Measurements from ENCODE around the gene DDX31.

DDX31 gene

DNA sequence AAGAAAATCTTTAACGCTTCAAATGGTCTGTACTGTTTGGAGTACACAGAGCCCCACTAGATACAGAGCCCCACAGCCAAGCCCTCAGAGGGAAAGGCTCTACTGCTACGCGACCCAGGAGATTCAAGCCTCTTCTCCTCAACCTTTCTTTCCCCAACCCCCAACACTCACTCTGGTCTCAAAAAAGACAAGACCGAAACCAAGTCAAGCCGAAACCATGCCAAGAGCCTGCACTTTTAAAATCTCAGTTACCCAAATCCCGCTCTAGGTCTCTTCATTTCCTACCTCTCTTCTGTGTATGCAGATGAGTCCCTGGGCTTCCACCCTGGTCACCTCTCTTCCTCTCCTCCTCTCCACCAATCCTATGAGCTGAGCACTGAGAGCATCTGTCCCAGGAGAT lies 55.5 kb downstream of the DDX31 start:
- TF ChIP-seq, protein P1, sequence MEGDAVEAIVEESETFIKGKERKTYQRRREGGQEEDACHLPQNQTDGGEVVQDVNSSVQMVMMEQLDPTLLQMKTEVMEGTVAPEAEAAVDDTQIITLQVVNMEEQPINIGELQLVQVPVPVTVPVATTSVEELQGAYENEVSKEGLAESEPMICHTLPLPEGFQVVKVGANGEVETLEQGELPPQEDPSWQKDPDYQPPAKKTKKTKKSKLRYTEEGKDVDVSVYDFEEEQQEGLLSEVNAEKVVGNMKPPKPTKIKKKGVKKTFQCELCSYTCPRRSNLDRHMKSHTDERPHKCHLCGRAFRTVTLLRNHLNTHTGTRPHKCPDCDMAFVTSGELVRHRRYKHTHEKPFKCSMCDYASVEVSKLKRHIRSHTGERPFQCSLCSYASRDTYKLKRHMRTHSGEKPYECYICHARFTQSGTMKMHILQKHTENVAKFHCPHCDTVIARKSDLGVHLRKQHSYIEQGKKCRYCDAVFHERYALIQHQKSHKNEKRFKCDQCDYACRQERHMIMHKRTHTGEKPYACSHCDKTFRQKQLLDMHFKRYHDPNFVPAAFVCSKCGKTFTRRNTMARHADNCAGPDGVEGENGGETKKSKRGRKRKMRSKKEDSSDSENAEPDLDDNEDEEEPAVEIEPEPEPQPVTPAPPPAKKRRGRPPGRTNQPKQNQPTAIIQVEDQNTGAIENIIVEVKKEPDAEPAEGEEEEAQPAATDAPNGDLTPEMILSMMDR (IDR thresholded peaks at IDR 0.05; ENCODE audit: poor library complexity, severe bottlenecking), result no peak
- Histone ChIP-seq H3K27ac (ENCODE audit: poor library complexity, severe bottlenecking) (no peak overlapping the region), H3K4me3 (ENCODE audit: severe bottlenecking) (no peak overlapping the region), H3K27me3 (ENCODE audit: insufficient read depth, poor library complexity, severe bottlenecking) (no peaks in the 10 kb centered on the region), H3K36me3 (ENCODE audit: low read depth) (peaks cover 62% of the 10 kb centered on the region), H3K9me3 (ENCODE audit: severe bottlenecking) (no peaks in the 10 kb centered on the region), H3K4me1 (ENCODE audit: insufficient read depth, poor library complexity, severe bottlenecking) (no peaks in the 10 kb centered on the region)
- ATAC-seq (ENCODE audit: low read depth) (no peak), DNase-seq (ENCODE audit: low spot score) (no peak)

GRCh38 chr9:132610661-132611060 lies 59.1 kb downstream of the DDX31 start:
- Histone ChIP-seq H3K36me3 (ENCODE audit: low read depth) (peaks cover 61% of the 10 kb centered on the region), H3K4me3 (ENCODE audit: severe bottlenecking) (no peak overlapping the region), H3K27me3 (ENCODE audit: insufficient read depth, poor library complexity, severe bottlenecking) (no peaks in the 10 kb centered on the region), H3K9me3 (ENCODE audit: severe bottlenecking) (no peaks in the 10 kb centered on the region), H3K27ac (ENCODE audit: poor library complexity, severe bottlenecking) (no peak overlapping the region), H3K4me1 (ENCODE audit: insufficient read depth, poor library complexity, severe bottlenecking) (no peaks in the 10 kb centered on the region)
- TF ChIP-seq, protein P1 (IDR thresholded peaks at IDR 0.05; ENCODE audit: poor library complexity, severe bottlenecking), result no peak
- DNase-seq (ENCODE audit: low spot score) (no peak), ATAC-seq (ENCODE audit: low read depth) (no peak)

- DNase-seq (ENCODE audit: low spot score) (no peak), ATAC-seq (ENCODE audit: low read depth) (peak; percentile 68)
- no peaks in the 10 kb centered on the region for H3K9me3 ChIP-seq (ENCODE audit: severe bottlenecking)
- no peaks in the 10 kb centered on the region for H3K4me1 ChIP-seq (ENCODE audit: insufficient read depth, poor library complexity, severe bottlenecking)
- H3K27me3 ChIP-seq (ENCODE audit: insufficient read depth, poor library complexity, severe bottlenecking), result no peaks in the 10 kb centered on the region
- TF ChIP-seq, protein P1 (IDR thresholded peaks at IDR 0.05; ENCODE audit: poor library complexity, severe bottlenecking), result no peak
- peaks cover 61% of the 10 kb centered on the region for H3K36me3 ChIP-seq (ENCODE audit: low read depth)
- no peak overlapping the region for H3K4me3 ChIP-seq (ENCODE audit: severe bottlenecking)
- H3K27ac ChIP-seq (ENCODE audit: poor library complexity, severe bottlenecking), result no peak overlapping the region
These were observed 60.0 kb downstream of the DDX31 start for GRCh38 chr9:132609829-132610228.

DNA sequence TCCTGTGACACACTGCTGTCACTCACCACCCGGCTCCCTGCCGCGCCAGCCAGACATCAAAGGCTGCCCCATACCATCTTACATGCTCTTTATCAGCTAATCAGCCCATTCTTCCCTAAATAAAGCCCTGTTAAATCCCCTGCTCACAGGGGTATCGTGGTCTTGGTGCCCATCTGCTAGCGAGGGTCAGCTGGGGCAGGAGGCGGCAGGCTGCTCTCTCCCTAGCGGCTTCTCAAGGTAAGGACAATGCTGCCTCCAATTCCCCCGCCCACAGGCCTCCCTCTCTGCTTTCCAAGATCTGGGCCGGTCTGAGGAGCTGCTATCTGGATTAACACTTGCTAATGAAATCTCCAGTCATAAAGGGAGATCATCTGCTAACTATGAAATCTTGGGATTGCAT lies 60.6 kb downstream of the DDX31 start:
- H3K9me3 ChIP-seq (ENCODE audit: severe bottlenecking), result no peaks in the 10 kb centered on the region
- H3K4me3 ChIP-seq (ENCODE audit: severe bottlenecking), result no peak overlapping the region
- H3K4me1 ChIP-seq (ENCODE audit: insufficient read depth, poor library complexity, severe bottlenecking), result no peaks in the 10 kb centered on the region
- no peak overlapping the region for H3K27ac ChIP-seq (ENCODE audit: poor library complexity, severe bottlenecking)
- H3K36me3 ChIP-seq (ENCODE audit: low read depth), result peaks cover 61% of the 10 kb centered on the region
- ATAC-seq (ENCODE audit: low read depth) (no peak), DNase-seq (ENCODE audit: low spot score) (no peak)
- TF ChIP-seq, protein P1 (IDR thresholded peaks at IDR 0.05; ENCODE audit: poor library complexity, severe bottlenecking), result no peak
- no peaks in the 10 kb centered on the region for H3K27me3 ChIP-seq (ENCODE audit: insufficient read depth, poor library complexity, severe bottlenecking)

- no peaks in the 10 kb centered on the region for H3K27me3 ChIP-seq (ENCODE audit: insufficient read depth, poor library complexity, severe bottlenecking)
- ATAC-seq (ENCODE audit: low read depth) (no peak), DNase-seq (ENCODE audit: low spot score) (no peak)
- H3K4me3 ChIP-seq (ENCODE audit: severe bottlenecking), result no peak overlapping the region
- H3K27ac ChIP-seq (ENCODE audit: poor library complexity, severe bottlenecking), result no peak overlapping the region
- no peaks in the 10 kb centered on the region for H3K4me1 ChIP-seq (ENCODE audit: insufficient read depth, poor library complexity, severe bottlenecking)
- H3K36me3 ChIP-seq (ENCODE audit: low read depth), result peaks cover 48% of the 10 kb centered on the region
- H3K9me3 ChIP-seq (ENCODE audit: severe bottlenecking), result no peaks in the 10 kb centered on the region
- TF ChIP-seq, protein P1 (IDR thresholded peaks at IDR 0.05; ENCODE audit: poor library complexity, severe bottlenecking), result no peak
These were observed 63.7 kb downstream of the DDX31 start for GRCh38 chr9:132606066-132606465.

Data from RWPE2 (cell line).